Colon (tissue), 2 donors: ENCODE data around the gene ZNF735.
"Not testable (repeated sequence)": the region's sequence is repeated elsewhere in the genome, so short reads cannot be mapped to it uniquely, and the experiment has no call there.

Source experiments
- FAIRE-seq: peaks from 2 replicates; lab custom pipeline; 2012; peaks lifted over from hg19 to GRCh38; lab: Jason Lieb, UNC
- donor health status: control.
- donor health status: control.

Gene ZNF735

DNA sequence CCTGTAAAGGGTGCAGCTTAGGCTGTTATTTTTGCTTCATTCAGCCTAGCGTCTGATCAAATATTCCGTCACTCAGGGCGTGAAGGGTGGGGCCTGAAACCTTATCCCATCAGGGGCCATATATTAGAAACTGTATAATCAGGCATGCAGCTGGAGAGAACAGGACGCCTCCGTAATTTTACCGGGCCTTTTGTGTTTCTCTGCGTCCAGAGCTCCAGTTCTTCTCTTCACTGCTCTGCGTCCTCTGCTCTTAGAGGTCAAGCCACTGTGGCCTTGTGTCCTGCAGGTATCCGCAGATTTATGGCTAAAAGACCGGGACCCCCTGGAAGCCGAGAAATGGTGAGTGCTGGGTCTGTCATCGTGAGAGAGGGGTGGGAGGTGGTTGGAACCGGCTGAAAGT is at the start of gene ZNF735:
ZNF735 (plus strand) TSS at position 301 of the 400 bp plus-strand sequence; CDS start at position 301, 0 bp downstream.
- FAIRE-seq, result no peak

DNA sequence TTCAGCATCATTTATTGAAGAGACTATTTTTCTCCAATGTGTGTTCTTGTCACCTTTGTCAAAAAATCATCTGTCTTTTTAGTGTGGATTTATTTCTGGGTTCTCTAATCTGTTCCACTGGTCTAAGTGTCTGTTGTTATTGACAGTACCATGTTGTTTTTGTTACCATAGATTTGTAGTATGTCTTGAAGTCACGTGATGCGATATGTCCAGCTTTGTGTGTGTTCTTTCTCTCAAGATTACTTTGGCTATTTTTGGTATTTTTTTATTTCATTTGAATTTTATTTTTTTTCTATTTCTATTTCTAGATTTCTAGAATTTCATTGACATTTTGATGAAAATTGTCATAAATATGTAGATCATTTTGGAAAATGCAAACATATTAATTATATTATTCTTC is 36.0 kb upstream of the ZNF735 start:
- not testable (repeated sequence) for FAIRE-seq

DNA sequence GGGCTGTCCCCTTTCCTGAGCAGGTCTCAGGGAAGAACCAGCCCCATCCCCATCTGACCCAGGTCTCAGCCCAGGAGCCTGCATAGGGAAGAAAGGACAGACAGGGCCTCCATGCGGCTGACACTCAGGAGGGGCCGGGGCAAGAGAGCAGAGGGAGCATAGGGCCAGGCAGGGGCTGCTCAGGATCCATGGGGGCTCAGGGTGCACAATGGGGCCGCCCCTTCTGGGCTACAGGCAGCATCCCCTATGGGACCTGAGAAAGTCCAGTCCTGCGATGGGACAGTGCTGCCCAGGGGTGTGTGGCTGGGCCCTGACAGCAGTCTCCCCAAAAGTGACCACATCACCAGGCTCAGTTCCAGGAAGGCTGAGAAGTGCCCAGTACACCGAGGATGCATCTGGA is 32.7 kb upstream of the ZNF735 start:
- no peak for FAIRE-seq

GRCh38 chr7:64174941-64175340 is 32.1 kb upstream of the ZNF735 start:
- FAIRE-seq, result no peak

DNA sequence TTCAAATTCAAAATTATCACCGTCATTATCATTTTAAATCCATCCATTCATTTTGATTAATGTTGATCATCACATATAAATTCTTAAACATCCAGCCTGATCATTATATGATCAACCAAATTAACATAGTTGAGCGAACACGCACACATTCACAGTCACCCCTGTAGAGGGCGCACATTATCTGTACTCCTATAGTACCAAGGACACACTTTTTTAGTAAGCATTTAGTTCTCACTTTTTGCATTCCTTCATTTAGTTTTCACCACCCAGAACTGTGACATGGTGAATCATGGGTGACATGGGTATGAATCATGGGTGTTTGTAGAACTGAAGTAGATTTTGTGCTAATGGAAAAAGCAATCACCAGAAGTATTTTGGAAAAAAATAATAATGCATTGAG is 26.0 kb upstream of the ZNF735 start:
- FAIRE-seq, result no peak

DNA sequence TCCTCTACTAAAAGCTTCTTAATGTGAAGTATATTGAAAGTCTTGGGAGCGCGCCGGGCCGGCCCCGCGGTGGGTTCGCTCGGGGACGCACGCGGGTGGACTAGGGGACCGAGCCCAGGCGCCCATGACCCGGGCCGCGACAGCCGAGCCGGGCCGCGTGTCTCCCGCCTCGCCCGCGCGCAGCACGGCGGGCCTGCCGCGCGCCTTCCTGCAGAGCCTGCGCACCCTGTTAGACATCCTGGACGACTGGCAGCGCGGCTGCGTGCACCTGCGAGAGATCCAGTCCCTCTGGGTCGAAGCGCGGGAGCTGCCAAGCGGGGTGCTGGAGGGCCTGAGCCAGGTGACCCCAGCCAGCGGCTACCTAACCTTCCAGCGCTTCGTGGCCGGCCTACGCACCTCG is 25.4 kb upstream of the ZNF735 start:
- no peak for FAIRE-seq

DNA sequence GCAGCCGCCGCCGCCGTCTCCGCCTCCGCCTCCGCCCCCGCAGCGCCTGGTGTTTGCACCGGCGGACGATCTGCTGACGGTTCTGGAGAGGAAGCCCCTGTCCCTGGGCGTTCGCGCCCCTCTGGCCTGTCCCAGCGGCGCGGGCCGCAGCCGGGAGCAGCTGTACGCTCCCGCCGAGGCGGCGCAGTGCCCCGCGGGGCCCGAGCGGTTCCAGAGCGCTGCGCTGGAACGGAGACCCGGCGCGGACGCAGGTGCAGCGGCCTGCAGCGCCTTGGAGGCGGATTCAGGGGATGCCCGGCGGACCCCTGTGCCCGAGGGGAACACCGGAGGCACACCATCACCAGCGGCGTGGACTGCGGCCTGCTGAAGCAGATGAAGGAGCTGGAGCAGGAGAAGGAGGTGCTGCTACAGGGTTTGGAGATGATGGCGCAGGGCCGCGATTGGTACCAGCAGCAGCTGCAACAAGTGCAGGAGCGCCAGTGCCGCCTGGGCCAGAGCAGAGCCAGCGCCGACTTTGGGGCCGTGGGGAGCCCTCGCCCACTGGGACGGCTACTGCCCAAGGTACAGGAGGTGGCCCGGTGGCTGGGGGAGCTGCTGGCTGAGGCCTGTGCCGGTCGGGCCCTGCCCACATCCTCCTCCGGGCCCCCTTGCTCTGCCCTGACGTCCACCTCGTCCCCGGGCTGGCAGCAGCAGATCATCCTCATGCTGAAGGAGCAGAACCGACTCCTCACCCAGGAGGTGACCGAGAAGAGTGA is 24.8 kb upstream of the ZNF735 start:
- no peak for FAIRE-seq

DNA sequence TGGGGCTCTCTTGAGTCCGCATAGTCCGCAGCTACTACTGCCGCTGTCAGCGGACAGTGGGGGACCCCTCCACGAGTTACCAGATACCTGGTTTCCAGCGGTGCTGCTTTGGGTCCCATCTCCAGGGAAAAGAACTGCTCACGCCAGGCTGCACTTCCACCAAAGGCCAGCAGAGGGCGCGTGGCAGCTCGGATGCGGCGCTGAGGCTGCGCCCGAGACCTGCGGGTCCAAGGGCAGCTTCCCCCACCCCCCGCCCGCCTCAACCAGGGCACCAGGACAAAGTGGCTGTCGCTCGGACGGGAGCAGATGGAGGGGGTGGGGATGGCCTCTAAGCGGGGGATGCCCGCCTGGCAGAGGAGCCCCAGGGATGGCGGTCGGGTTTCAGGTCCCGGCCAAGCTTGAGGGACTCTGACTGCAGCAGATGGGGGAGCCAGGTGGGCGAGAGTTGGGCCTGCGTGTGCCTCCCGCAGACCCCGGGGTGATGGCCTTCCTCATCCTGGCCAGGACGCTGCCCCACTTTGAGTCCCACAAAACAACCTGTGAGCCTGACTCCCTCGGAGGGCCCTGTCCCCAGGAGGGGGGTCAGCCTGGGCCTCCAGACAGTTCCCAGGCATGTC is 23.8 kb upstream of the ZNF735 start:
- FAIRE-seq, result no peak

GRCh38 chr7:64183827-64184372 is 23.1 kb upstream of the ZNF735 start:
- FAIRE-seq, result no peak

DNA sequence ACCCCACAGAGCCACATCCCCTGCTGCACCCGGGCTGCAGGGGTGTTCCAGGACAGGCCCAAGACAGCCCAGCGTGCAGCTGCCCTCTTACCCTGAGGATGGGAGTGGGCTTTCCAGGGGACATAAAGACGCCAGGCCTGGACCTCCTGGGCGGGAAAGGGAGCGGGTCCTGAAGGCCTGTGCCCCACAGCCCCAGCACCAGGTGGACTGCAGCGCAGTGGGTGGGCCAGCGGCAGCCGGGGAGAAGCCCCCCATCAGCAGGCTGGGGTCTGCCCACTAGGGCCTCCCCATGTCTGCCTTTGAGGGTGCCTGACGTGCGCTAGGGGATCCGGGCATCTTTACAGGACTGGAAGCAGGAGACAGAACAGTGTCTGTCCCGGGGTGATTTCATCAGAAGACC is 22.6 kb upstream of the ZNF735 start:
- FAIRE-seq, result no peak

- FAIRE-seq, result no peak
These were observed 19.6 kb upstream of the ZNF735 start for GRCh38 chr7:64187408-64187807.

- FAIRE-seq, result no peak
These were observed 14.8 kb upstream of the ZNF735 start for GRCh38 chr7:64192148-64192704.

DNA sequence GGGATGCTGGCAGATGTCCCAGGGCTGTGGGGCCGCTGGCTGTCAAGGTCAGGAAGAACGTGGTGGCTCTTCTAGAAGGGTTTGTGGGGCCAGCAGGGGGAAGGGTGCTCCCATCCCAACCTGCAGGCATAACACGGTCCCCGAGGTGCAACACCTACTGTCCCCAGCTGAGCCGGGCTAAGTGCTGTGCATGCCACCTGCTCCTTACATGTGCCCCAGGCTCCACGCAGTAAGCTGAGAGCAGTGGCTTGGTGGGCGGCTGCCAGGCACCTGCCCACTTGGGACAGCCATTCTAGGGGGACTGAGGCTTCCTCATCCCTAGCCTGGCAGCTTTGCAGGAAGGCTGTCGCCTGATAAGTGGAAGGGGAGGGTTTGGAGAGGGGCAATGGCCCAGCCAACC is 14.2 kb upstream of the ZNF735 start:
- no peak for FAIRE-seq

DNA sequence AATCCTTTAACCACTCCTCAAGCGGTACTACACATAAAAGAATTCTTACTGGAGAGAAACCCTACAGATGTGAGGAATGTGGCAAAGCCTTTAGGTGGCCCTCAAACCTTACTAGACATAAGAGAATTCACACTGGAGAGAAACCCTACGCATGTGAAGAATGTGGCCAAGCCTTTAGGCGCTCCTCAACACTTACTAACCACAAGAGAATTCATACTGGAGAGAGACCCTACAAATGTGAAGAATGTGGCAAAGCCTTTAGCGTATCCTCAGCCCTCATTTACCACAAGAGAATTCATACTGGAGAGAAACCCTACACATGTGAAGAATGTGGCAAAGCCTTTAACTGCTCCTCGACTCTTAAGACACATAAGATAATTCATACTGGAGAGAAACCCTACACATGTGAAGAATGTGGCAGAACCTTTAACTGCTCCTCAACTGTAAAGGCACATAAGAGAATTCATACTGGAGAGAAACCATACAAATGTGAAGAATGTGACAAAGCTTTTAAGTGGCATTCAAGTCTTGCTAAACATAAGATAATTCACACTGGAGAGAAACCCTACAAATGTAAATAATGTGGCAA is 12.8 kb downstream of the ZNF735 start:
- FAIRE-seq, result not testable (repeated sequence)

- no peak for FAIRE-seq
These were observed 16.4 kb downstream of the ZNF735 start for GRCh38 chr7:64223366-64223765.

- not testable (repeated sequence) for FAIRE-seq
These were observed 21.2 kb downstream of the ZNF735 start, which contains the start of gene ZNF679 for GRCh38 chr7:64228174-64228573. Gene ZNF679 (plus strand): TSS chr7:64228474. CDS start chr7:64249118, 20,644 bp downstream.

DNA sequence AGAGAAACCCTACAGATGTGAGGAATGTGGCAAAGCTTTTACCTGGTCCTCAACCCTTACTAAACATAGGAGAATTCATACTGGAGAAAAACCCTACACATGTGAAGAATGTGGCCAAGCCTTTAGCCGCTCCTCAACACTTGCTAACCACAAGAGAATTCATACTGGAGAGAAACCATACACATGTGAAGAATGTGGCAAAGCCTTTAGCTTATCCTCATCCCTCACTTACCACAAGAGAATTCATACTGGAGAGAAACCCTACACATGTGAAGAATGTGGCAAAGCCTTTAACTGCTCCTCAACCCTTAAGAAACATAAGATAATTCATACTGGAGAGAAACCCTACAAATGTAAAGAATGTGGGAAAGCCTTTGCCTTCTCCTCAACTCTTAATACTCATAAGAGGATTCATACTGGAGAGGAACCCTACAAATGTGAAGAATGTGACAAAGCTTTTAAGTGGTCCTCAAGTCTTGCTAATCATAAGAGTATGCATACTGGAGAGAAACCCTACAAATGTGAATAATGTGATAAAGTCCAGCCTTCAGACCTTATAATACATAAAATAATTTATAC is 59.4 kb downstream of the ZNF735 start:
- FAIRE-seq, result no peak
